ENCODE results near the gene CREB1.

DNA sequence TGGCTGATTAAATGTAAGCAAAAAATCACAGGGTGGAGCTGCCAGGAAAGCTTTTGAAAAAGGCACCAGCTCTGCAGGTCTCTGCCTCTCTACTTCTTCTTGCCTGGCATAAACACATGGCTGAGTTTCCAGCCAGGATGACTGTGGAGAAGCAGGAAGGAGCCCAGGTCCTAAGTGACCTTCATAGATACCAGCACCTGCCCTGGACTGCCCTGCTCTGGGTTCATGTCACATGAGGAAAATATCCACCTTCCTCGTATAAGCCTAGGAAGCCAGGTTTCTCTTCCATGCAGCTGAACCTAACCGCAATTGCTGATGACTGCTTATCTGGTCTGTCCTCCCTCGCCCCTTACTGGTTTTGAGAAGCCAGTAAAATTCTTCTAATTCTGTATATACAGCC is 47.8 kb upstream of the CREB1 start:
- TF ChIP-seq CTCF (IDR thresholded peaks at IDR 0.05) (no peak), POLR2A (IDR thresholded peaks at IDR 0.05) (no peak)

Measured in heart left ventricle (tissue), 13 donors.